Superior temporal gyrus (tissue), 1 donor: Measurements from ENCODE around the gene ITIH2.

ENCODE experiments used
- DNase-seq: peaks from one replicate; pipeline ENCODE4 v3.0.0-alpha.2; 2016; ENCODE audit errors: extremely low spot score

The ITIH2 gene

DNA sequence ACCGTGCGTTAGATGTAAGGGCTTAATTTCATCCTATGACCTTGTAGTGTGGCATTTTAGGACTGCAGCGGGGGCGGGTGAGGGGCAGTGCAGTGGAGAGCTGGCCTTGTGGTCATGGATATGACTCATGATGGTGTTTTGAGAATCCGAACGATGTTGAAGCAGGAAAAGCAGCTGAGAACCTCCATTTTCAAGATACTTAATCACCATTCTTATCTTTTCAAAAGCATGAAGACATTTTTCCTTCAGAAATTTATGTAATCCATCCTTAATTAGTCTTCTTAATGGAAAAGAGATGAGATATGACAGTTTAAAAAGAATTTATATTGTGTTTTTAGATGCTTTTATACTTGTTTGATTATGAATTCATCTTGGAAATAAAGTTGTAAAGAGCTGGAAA is 94.5 kb downstream of the ITIH2 start:
- no peak for DNase-seq
